GM18526 (cell line): ENCODE data around the gene JUNB.

ENCODE experiments used
- POLR2A ChIP-seq: IDR thresholded peaks from 3 replicates; pipeline ENCODE4 v1.6.1; 2011; ENCODE audit not compliant: insufficient read length; ENCODE audit errors: extremely low read depth

The JUNB gene

DNA sequence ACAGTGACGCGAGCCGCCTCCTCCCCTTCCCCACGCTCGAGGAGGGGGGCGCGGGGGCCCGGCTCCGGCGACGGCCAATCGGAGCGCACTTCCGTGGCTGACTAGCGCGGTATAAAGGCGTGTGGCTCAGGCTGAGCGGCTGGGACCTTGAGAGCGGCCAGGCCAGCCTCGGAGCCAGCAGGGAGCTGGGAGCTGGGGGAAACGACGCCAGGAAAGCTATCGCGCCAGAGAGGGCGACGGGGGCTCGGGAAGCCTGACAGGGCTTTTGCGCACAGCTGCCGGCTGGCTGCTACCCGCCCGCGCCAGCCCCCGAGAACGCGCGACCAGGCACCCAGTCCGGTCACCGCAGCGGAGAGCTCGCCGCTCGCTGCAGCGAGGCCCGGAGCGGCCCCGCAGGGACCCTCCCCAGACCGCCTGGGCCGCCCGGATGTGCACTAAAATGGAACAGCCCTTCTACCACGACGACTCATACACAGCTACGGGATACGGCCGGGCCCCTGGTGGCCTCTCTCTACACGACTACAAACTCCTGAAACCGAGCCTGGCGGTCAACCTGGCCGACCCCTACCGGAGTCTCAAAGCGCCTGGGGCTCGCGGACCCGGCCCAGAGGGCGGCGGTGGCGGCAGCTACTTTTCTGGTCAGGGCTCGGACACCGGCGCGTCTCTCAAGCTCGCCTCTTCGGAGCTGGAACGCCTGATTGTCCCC lies at the start of gene JUNB:
TSS of gene JUNB (plus strand) at position 142 of the 706 bp plus-strand sequence. CDS start at position 428, 286 bp downstream.
- peak; percentile 100 for TF ChIP-seq POLR2A

DNA sequence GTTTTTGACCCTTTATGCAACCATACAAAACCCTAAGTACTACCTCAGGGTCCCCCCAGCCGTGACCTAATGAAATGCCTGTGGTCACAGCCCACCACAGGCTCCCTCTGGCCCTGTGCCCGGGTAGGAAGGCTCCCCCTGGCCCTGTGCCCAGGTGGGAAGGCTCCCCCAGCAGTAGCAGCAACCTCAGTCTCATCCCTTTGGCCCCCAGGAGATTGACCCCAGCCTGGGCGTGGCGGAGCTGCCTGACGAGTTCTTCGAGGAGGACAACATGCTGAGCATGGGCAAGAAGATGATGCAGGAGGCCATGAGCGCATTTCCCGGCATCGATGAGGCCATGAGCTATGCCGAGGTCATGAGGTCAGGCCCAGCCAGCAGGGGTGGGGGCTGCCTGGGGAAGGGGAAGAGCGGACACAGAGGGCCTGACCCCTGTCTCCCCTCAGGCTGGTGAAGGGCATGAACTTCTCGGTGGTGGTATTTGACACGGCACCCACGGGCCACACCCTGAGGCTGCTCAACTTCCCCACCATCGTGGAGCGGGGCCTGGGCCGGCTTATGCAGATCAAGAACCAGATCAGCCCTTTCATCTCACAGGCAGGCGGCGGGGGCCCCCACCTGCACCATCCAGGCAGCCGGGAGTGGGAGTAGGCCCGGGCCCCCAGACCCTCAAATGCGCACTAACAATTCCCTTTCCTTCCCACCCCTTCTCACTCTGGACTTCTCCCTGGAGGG lies 46.0 kb upstream of the JUNB start:
- no peak for TF ChIP-seq POLR2A

GRCh38 chr19:12748489-12748888 lies 42.8 kb upstream of the JUNB start:
- no peak for TF ChIP-seq POLR2A

DNA sequence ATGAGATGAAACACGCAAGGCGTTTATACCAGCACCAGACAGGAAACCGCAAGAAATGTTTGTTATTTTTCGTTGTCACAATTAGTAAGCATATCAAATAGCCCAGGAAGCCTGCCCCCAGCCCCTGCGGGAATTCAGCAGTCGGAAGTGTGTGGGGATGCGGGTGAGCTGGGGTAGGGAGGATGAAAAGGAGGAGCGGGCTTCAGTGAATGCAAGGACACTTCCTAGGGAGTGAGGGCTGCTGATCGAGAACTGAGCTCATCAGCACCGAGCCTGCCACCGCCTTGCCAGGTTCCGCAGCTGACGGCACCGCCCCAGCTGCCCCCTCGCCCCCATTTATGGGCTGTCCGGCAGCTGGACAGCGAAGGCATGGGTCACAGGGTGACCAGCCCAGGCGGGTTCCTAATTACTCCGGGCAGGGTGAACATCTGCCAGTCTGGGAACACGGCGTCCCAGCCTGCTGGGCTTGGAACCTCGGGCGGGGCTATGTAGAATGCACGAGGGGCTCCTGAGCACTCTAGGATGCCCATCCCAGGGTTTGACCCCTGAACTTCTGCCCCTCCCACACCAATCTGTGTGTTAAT lies 41.3 kb upstream of the JUNB start:
- TF ChIP-seq POLR2A: no peak

DNA sequence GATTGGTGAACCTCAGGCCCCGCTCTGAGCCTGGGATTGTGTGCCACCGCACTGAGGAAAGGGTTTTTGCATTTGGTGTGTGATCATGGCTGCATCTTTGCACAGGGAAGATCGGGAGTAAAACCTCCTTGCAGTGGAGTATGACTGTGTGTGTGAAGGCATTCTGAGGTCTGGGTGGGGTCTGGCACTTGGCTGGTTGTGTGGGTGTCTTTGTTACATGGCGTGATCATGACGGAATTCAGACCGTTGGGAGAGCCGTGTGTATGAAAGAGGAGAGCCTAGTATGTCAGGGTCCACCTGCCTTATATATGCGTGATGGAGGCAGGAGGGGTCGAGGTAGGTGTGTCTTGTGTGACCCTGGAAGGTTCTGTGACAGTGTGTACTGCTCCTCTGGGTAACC lies 40.4 kb upstream of the JUNB start:
- TF ChIP-seq POLR2A: no peak

DNA sequence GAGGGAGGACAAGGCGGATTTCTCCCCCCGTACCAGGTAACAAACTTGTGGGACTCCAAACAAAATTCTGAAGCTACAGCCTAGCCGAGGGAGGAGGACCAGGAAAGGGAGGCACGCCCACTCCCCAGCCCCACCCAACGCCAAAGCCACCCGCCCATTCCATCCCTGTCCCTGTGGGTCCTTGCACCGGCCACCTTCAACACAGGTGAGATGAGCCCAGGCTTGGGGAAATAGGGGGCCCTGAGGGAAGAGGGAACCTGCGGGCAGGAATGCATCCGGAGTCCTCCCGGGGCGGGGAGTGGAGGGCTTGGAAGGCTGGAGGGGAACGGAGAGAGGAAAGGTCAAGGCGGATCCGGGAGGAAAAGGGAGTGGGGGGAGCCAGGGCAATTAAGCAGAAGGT lies 39.7 kb upstream of the JUNB start, which contains the start of gene BEST2:
TSS of gene BEST2 (plus strand) at position 157 of the 400 bp plus-strand sequence. CDS start 802 bp downstream, outside the sequence.
- TF ChIP-seq POLR2A: no peak

GRCh38 chr19:12752056-12752781 lies 39.1 kb upstream of the JUNB start:
- TF ChIP-seq POLR2A: no peak

DNA sequence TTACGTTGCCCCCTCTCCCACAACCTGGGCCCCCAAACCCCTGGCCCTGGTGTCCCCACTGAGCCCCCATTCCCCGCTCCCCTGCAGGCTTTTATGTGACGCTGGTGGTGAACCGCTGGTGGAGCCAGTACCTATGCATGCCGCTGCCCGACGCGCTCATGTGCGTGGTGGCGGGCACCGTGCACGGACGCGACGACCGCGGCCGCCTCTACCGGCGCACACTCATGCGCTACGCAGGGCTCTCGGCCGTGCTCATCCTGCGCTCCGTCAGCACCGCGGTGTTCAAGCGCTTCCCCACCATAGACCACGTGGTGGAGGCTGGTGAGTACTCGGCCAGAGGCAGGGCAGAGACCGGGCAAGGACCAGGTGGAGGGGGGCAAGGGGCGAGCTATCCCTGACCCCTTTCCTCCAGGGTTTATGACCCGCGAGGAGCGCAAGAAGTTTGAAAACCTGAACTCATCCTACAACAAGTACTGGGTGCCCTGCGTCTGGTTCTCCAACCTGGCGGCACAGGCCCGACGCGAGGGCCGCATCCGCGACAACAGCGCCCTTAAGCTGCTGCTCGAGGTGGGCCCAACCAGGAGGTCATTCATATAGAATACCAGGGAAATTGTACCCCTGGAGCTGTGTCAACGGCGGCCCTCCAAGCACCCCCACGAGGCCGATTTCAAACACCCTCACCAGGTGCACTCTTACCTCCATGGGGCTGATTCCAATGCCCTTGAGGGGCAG lies 36.7 kb upstream of the JUNB start:
- no peak for TF ChIP-seq POLR2A

GRCh38 chr19:12756150-12756883 lies 35.0 kb upstream of the JUNB start:
- no peak for TF ChIP-seq POLR2A

- TF ChIP-seq POLR2A: no peak
Measured at GRCh38 chr19:12757544-12758274, 33.6 kb upstream of the JUNB start.

GRCh38 chr19:12759686-12760085 lies 31.6 kb upstream of the JUNB start:
- no peak for TF ChIP-seq POLR2A

GRCh38 chr19:12763100-12763499 lies 28.2 kb upstream of the JUNB start:
- TF ChIP-seq POLR2A: no peak

DNA sequence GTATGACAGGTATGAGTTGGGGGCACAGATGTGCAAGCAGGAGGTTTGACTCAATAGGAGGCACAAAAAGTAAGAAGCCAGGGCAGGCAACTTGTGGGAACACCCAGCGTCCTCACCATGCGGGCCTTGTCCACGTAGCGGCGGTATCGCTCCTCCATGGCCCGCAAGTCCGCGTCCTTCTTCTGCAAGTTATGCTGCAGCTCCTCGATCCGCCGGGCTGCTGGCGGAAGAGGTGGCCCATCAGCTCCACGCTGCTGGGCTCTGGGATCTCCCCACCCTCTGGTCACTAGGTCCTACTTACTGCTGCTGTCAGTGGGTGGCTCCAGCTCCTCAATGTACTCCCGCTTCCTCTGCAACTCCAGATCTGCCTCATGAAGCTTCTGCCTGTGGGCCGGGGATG lies 26.6 kb upstream of the JUNB start:
- no peak for TF ChIP-seq POLR2A
